WI38 (cell line): ENCODE results near the gene CREB3L1.
"Not testable (repeated sequence)": the region's sequence is repeated elsewhere in the genome, so short reads cannot be mapped to it uniquely, and the experiment has no call there.

Source experiments
- H3K4me3 ChIP-seq: 2 replicates; pipeline ENCODE4 v1.5.1; 2011; ENCODE audit warnings: low read depth, mild to moderate bottlenecking, control low read depth, low read length
- CTCF ChIP-seq: IDR thresholded peaks from 2 replicates; pipeline ENCODE4 v1.5.1; 2012; ENCODE audit warnings: low read depth, mild to moderate bottlenecking, control low read depth, low read length

Gene CREB3L1

GRCh38 chr11:46254133-46254491, 23.4 kb upstream of the CREB3L1 start:
- TF ChIP-seq CTCF, result no peak
- H3K4me3 ChIP-seq, result no peak overlapping the region

- H3K4me3 ChIP-seq, result no peak overlapping the region
- TF ChIP-seq CTCF, result no peak
Observed at GRCh38 chr11:46256540-46257001, 20.9 kb upstream of the CREB3L1 start.

GRCh38 chr11:46259347-46259746, 18.1 kb upstream of the CREB3L1 start:
- not testable (repeated sequence) for H3K4me3 ChIP-seq

- no peak for TF ChIP-seq CTCF
- no peak overlapping the region for H3K4me3 ChIP-seq
Observed at GRCh38 chr11:46259971-46260560, 17.4 kb upstream of the CREB3L1 start.

GRCh38 chr11:46263120-46263519, 14.3 kb upstream of the CREB3L1 start:
- TF ChIP-seq CTCF, result no peak
- H3K4me3 ChIP-seq, result no peak overlapping the region

- no peak for TF ChIP-seq CTCF
- H3K4me3 ChIP-seq, result no peak overlapping the region
Observed at GRCh38 chr11:46264030-46264429, 13.4 kb upstream of the CREB3L1 start.

- no peak overlapping the region for H3K4me3 ChIP-seq
- TF ChIP-seq CTCF, result no peak
Observed at GRCh38 chr11:46264976-46265375, 12.5 kb upstream of the CREB3L1 start.

GRCh38 chr11:46265764-46266163, 11.7 kb upstream of the CREB3L1 start:
- no peak for TF ChIP-seq CTCF
- H3K4me3 ChIP-seq, result no peak overlapping the region
